Effector memory CD4-positive, alpha-beta T cell (primary cell): ENCODE results near the gene AK1.

Experiments used
- DNase-seq, 3 donors: peaks; one replicate each; pipeline ENCODE4 v3.0.0-alpha.2; 2020
- H3K27ac ChIP-seq: 2 replicates; pipeline ENCODE4 v1.7.0; 2013; ENCODE audit warnings: mild to moderate bottlenecking, low read length, moderate library complexity; ENCODE audit not compliant: insufficient read depth, poor library complexity, severe bottlenecking
- H3K27me3 ChIP-seq: replicated peaks from 2 replicates; pipeline ENCODE4 v1.7.0; 2013; ENCODE audit warnings: mild to moderate bottlenecking, low read length; ENCODE audit not compliant: insufficient read depth, control insufficient read depth, poor library complexity, severe bottlenecking
- H3K36me3 ChIP-seq: 2 replicates; pipeline ENCODE4 v1.7.0; 2013; ENCODE audit warnings: mild to moderate bottlenecking, low read length, moderate library complexity; ENCODE audit not compliant: control insufficient read depth, insufficient read depth
- H3K4me1 ChIP-seq: 2 replicates; pipeline ENCODE4 v1.7.0; 2013; ENCODE audit warnings: low read length, mild to moderate bottlenecking; ENCODE audit not compliant: control insufficient read depth, insufficient read depth, poor library complexity, severe bottlenecking
- H3K4me3 ChIP-seq: 2 replicates; pipeline ENCODE4 v1.7.0; 2013; ENCODE audit warnings: low read length, low read depth, mild to moderate bottlenecking; ENCODE audit not compliant: insufficient read depth, poor library complexity, severe bottlenecking
- H3K9me3 ChIP-seq: 2 replicates; pipeline ENCODE4 v1.7.0; 2013; ENCODE audit warnings: mild to moderate bottlenecking, low read length, moderate library complexity; ENCODE audit not compliant: control insufficient read depth

AK1 gene

DNA sequence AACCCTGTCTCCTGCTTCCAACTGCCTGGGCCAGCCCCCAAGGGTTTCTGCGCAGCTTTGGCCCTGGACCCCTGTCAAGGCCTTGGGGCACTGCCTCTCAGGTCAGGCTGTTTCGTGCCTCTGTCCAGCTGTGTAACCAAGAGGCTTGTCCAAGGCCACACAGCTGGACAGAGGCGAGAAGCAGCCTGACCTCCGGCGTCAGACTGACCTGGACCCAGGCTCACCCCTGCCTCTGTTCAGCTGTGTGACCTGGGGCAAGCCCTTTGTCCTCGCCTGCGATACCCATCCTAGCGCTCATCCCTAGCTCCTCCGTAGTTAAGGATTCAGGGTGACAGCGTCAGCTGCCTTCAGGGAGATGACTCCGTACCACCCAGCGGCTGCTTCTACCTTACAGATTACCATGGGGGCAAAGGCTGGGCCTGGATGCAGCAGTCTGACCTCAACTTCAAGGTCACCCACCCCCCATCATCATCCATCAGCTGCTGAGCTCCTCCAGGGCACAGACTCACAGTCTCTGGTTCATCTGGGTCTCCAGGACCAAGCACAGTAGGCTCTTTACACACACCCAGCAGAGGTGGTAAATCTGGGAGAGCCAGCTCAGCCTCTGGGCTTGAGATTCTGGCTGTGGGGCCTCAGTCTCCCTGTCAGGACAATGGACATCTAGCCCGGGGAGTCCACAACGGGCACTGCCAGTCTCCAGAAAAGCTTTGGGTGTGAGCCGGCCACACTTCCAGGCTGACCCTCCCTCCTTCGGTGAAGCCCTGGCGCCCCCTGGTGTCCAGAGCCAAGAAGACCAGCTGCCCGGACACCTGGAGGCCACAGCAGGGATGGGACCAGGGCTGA is 7.9 kb downstream of the AK1 start:
- H3K36me3 ChIP-seq: no peaks in the 10 kb centered on the region
- no peaks in the 10 kb centered on the region for H3K27me3 ChIP-seq
- H3K4me3 ChIP-seq: no peak overlapping the region
- H3K9me3 ChIP-seq: no peaks in the 10 kb centered on the region
- peak; percentile 42 to 72 (median 64) for DNase-seq
- H3K27ac ChIP-seq: no peak overlapping the region
- H3K4me1 ChIP-seq: peaks cover 9% of the 10 kb centered on the region

DNA sequence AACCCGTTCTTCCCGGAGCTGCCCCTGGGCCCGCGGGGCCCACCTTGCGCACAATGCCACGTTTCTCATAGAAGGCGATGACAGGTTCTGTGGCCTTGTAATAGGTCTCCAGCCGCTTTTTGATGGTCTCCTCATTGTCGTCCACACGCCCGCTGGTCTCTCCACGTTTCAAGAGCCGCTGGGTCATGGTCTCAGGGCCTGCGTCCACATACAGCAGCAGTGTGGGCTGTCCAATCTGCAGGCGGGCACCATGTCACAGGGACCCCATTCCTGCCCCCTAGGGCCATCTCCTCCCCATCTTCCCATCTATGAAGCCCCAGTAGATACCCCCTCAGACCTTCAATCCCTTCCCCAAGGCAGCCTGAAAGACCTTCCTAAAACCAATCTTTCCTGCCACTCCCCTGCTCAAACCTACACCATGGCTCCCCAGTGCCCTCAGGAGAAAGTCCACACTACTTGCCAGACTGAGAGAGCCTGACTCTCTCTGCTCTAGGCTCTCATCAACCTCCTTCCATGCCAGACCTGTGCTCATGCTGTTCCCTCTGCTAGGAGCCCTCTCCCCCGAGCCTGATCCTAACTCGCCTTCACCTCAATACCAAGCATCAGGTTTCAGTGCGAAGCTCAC is 9.1 kb downstream of the AK1 start:
- Histone ChIP-seq H3K27ac (no peak overlapping the region), H3K4me3 (no peak overlapping the region), H3K36me3 (no peaks in the 10 kb centered on the region), H3K4me1 (peaks cover 9% of the 10 kb centered on the region), H3K9me3 (no peaks in the 10 kb centered on the region), H3K27me3 (no peaks in the 10 kb centered on the region)
- DNase-seq: no peak

DNA sequence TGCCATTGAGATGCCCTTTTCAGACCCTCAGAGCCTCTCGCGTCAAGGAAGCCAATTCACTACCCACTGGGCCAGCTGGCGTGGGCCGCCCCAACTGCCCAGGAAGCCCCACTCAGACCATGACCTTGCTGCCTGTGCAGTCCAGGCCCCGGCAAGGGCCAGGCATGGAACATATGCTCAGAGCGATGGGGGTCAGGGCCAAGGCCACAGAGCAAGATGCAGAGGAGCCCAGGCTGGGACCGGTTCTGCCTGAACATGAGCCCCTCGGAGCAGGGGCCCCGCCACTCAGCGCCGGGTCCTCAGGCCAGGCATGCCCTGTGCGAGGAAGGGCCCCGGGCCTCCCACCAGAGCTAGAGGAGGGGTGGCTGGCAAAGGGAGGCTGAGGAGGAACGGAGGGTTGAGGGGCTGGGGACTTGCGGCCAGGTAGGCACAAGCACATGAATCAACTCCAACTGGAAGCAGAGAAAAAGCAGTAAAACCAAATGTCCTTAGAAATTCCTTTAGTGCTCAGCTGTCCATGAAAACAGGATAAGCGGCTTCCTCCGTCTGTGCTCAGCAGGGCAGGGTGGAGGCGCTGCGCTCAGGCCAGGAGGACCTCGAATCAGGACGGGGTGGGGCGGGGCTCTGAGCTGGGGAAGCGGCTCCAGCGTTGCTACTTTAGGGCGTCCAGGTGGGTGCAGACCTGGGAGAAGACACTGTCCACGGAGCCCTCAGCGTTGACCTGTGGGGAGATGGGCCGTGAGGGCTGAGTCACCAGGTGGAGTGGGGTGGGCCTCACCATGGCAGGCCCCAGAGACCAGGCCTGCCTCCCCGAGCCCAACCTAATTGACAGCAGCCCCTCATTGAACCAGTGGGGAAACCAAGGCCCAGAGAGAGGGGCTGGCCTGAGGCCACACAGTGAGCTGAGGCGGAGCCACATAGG is 9.9 kb downstream of the AK1 start:
- no peak overlapping the region for H3K27ac ChIP-seq
- DNase-seq: no peak
- H3K36me3 ChIP-seq: no peaks in the 10 kb centered on the region
- peaks cover 13% of the 10 kb centered on the region for H3K4me1 ChIP-seq
- no peaks in the 10 kb centered on the region for H3K27me3 ChIP-seq
- H3K4me3 ChIP-seq: no peak overlapping the region
- no peaks in the 10 kb centered on the region for H3K9me3 ChIP-seq

DNA sequence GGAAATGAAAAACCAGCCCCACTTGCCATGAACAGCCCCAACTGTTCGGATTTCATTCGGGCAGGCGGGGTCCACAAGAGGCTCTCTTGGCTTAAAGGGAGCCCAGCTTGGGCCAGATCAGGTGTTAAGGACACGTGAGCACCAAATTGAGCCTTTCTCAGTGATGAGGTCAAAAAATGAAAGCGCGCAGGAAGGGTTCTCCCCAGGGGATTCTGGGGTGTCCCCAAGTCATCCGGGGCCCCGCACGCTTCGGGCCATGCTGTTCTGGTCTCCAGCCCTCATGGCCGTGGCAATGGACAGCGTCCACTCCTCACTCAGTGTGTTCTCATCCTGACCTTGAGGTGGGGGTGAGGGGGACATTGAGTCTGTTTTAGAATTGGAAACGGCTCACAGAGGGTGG is 10.9 kb downstream of the AK1 start:
- no peaks in the 10 kb centered on the region for H3K9me3 ChIP-seq
- DNase-seq: no peak
- no peaks in the 10 kb centered on the region for H3K27me3 ChIP-seq
- H3K4me1 ChIP-seq: peaks cover 23% of the 10 kb centered on the region
- H3K27ac ChIP-seq: no peak overlapping the region
- no peaks in the 10 kb centered on the region for H3K36me3 ChIP-seq
- H3K4me3 ChIP-seq: no peak overlapping the region

DNA sequence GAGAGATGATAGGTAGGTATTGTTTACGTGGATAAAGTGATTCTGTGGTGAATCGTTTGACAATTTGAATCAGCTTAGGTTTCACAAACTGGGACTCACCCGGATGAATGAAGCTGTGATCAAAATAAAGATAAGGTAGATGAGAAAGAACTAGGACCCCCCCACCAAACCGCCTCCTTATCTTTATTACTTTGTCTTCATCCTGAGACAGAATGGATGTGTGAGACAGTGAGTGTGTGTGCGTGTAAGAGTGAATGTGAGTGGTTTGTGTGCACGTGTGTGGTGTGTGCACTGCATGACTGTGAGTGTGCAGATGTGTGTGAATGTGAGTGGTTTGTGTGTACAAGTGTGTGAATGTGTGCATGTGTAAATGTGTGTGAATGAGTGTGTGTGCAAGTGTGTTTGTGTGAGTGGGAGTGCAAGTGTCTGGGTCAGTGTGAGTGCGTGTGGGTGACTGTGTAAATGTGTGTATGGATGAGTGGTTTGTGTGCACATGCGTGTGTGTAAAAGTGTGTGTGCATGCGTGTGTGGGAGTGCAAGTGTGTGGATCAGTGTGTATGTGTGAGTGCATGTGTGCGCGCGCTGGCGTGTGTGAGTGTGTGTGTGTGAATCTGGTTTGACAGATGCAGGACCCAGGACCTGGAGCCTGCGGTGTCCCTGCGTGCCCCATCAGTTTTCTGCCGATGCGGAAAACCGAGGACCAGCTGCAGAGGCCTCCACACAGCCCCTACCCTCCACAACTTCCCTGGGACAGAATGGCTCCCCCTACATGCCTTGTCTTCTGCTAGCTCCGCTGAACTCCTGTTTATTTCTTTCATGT is 11.6 kb downstream of the AK1 start:
- Histone ChIP-seq H3K4me1 (peaks cover 30% of the 10 kb centered on the region), H3K27ac (no peak overlapping the region), H3K9me3 (no peaks in the 10 kb centered on the region), H3K36me3 (no peaks in the 10 kb centered on the region), H3K4me3 (no peak overlapping the region), H3K27me3 (no peaks in the 10 kb centered on the region)
- DNase-seq: no peak

DNA sequence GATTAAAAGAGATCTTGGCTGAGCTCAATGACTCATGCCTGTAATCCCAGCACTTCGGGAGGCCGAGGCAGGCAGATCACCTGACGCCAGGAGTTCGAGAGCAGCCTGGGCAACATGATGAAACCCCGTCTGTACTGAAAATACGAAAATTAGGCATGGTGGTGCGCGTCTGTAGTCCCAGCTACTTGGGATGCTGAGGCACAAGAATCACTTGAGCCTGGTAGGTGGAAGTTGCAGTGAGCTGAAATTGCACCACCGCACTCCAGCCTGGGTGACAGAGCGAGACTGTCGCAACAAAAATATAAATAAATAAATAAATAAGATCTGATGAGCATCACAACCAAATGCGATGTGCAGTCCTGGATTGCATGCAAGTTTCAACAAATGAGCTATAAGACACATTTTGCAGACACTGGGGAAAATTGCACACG is 14.3 kb downstream of the AK1 start:
- Histone ChIP-seq H3K4me1 (peaks cover 29% of the 10 kb centered on the region), H3K27me3 (no peaks in the 10 kb centered on the region), H3K4me3 (no peak overlapping the region), H3K36me3 (no peaks in the 10 kb centered on the region), H3K9me3 (no peaks in the 10 kb centered on the region), H3K27ac (no peak overlapping the region)
- DNase-seq: no peak

DNA sequence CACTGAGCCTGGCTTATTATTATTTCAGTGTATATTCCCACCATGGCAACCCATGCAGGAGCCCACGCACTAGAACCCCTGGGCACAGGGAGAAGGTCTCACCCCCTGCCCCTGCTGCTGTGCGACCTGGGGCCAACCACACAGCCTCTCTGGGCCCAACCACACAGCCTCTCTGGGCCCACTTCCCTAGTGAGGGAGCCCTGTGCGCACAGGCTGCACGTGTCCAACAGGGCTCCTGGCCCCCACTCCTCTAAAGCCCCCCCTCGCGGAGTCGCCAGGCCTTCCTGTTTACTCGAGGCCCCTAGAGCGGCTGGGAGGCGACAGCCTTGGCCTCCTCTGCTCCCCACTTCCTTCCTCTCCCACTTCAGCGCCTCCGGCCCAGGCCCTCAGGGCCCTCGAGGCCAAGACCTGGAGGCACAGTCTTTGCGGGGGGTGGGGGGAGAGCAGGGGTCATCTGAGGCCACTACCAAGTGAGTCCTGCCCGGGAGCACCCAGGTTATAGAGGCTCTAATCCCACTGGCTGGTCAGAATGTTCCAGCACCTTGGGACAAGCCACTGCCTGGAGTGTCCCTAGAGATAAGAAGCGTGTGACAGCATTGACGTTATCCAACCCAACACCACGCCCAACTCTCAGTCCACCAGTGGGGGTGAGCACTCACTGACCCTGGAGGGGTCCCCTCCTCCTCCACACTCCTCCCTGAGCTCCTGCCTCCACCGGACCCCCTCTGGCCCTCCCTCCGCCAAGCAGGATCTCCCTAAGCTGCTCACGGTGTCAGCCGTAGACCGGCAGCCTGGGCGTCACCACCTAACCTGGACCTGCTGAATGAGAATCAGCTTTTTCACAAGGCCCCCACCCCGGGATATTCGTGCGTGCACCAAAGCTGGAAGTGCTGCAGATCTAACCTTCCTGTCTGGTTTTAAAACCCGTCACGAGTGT is 15.1 kb downstream of the AK1 start:
- DNase-seq: peak; percentile 17 to 24 (median 23)
- peaks cover 29% of the 10 kb centered on the region for H3K4me1 ChIP-seq
- peak overlapping the region; percentile 60 for H3K27ac ChIP-seq
- no peaks in the 10 kb centered on the region for H3K36me3 ChIP-seq
- no peaks in the 10 kb centered on the region for H3K9me3 ChIP-seq
- H3K27me3 ChIP-seq: no peaks in the 10 kb centered on the region
- no peak overlapping the region for H3K4me3 ChIP-seq

DNA sequence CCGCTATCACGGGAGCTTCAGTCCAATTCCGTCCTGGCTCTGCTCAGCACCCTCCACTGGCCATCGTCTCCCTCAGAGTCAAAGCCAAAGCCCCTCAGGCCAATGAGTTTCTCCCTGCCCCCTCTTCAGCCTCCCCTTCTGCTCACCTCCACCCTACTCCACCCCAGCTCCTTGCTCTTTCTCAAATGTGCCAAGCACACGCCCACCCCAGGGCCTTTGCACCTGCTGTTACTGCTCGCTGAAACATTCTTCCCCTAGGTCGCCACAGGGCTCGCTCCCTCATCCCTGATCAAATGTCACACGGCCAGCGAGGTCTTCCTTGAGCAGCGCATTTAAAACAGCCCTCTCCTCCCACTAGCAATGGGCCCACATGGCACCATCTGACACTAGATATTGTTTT is 16.7 kb downstream of the AK1 start:
- H3K9me3 ChIP-seq: no peaks in the 10 kb centered on the region
- no peaks in the 10 kb centered on the region for H3K27me3 ChIP-seq
- no peak overlapping the region for H3K27ac ChIP-seq
- H3K4me3 ChIP-seq: no peak overlapping the region
- no peaks in the 10 kb centered on the region for H3K36me3 ChIP-seq
- H3K4me1 ChIP-seq: peaks cover 35% of the 10 kb centered on the region
- DNase-seq: no peak
